Left lung (tissue), 10 donors: ENCODE data around the gene TMEM132E. TPM values are rescaled to one million over a fixed set of nuclear protein-coding genes. Genes with fewer than 3 reads are reported as not detected.

ENCODE experiments used
- ATAC-seq: fragments of 200-7000 bp; cut with Tn5 transposase; one replicate; pipeline ENCODE4 v1.9.1; 2020; ENCODE audit warnings: moderate library complexity
- DNase-seq, 4 donors: peaks; one replicate each; pipeline ENCODE4 v3.0.0-alpha.2; 2013 to 2020
- H3K27ac ChIP-seq, 2 donors: fragments of 200-600 bp; sonication (generic) in 1 of 2; one replicate each; pipeline versions ENCODE4 v1.5.0 to v1.8.0; 2020 to 2021
- H3K27me3 ChIP-seq, 2 donors: fragments of 200-600 bp; sonication (generic) in 1 of 2; one replicate each; pipeline versions ENCODE4 v1.5.0 to v1.8.0; 2020 to 2021
- H3K36me3 ChIP-seq, 2 donors: fragments of 200-600 bp; sonication (generic) in 1 of 2; one replicate each; pipeline versions ENCODE4 v1.5.0 to v1.8.0; 2020 to 2021
- H3K4me1 ChIP-seq, 2 donors: fragments of 200-600 bp; one replicate each; pipeline ENCODE4 v1.8.0; 2021
- H3K4me3 ChIP-seq, 2 donors: fragments of 200-600 bp; sonication (generic) in 1 of 2; one replicate each; pipeline versions ENCODE4 v1.5.0 to v1.8.0; 2020 to 2021; ENCODE audit warnings: mild to moderate bottlenecking in 1 of 2
- H3K9me3 ChIP-seq, 2 donors: fragments of 200-600 bp; sonication (generic) in 1 of 2; one replicate each; pipeline versions ENCODE4 v1.5.0 to v1.8.0; 2020 to 2021
- CTCF ChIP-seq, 2 donors: fragments of 200-600 bp; sonication (generic) in 1 of 2; IDR thresholded peaks; one replicate each; pipeline versions ENCODE4 v1.5.0 to v1.8.0; 2021; ENCODE audit warnings: antibody characterized with exemption in 2 of 2
- intact Hi-C, 2 donors: fragments of 100-400 bp; cut with DNase I; formaldehyde crosslinking; loops; one replicate each; pipeline versions ENCODE4 v1.11.2 to v1.14.2; 2022
- polyA plus RNA-seq, 6 donors: library from polyadenylated mRNA; unstranded; fragments of 120-200 nt; gene quantifications; one replicate each; pipeline ENCODE4 v1.2.1, GENCODE V29; 2013; ENCODE audit not compliant: insufficient read length in 6 of 6
- total RNA-seq, 2 donors: library from RNA; stranded (reverse); fragmentation: NEBNext Ultra II Directional; extraction: Animal tissue kit (Norgen Biotek cat#: 25700); gene quantifications; one replicate each; pipeline ENCODE4 v1.2.1, GENCODE V29; 2021
- donor health status: DM: no; HTN: yes; CAD: no.
- donor health status: DM: no; HTN: no; CAD: no.

Gene TMEM132E
- total and polyA plus RNA-seq, 8 donors, result 0.08 to 0.32 (median 0.14) TPM

- DNase-seq (no peak), ATAC-seq (no peak)
- Histone ChIP-seq H3K36me3 (no peaks in the 10 kb centered on the region), H3K27ac (no peak overlapping the region), H3K4me1 (peaks cover 17 to 20% of the 10 kb centered on the region in 2 donors), H3K9me3 (no peaks in the 10 kb centered on the region), H3K27me3 (peaks cover 46 to 97% of the 10 kb centered on the region in 2 donors), H3K4me3 (no peak overlapping the region)
- no peak for TF ChIP-seq CTCF (IDR thresholded peaks at IDR 0.05)
- intact Hi-C loops, result no loop called here
These were observed 5.5 kb downstream of the TMEM132E start for GRCh38 chr17:34584805-34585416.

GRCh38 chr17:34586346-34586846 lies 7.0 kb downstream of the TMEM132E start:
- Histone ChIP-seq H3K27ac (no peak overlapping the region), H3K9me3 (no peaks in the 10 kb centered on the region), H3K4me3 (no peak overlapping the region), H3K27me3 (peaks cover 31 to 95% of the 10 kb centered on the region in 2 donors), H3K4me1 (peaks cover 2 to 5% of the 10 kb centered on the region in 2 donors), H3K36me3 (no peaks in the 10 kb centered on the region)
- no peak for TF ChIP-seq CTCF (IDR thresholded peaks at IDR 0.05)
- intact Hi-C loops, result no loop called here
- ATAC-seq, result no peak
- DNase-seq, result no peak

- DNase-seq, result no peak
- Histone ChIP-seq H3K4me3 (no peak overlapping the region), H3K9me3 (no peaks in the 10 kb centered on the region), H3K27ac (no peak overlapping the region), H3K27me3 (peaks cover 12 to 89% of the 10 kb centered on the region in 2 donors), H3K4me1 (no peaks in the 10 kb centered on the region), H3K36me3 (no peaks in the 10 kb centered on the region)
- intact Hi-C loops, result no loop called here
- TF ChIP-seq CTCF (IDR thresholded peaks at IDR 0.05), result no peak
- ATAC-seq, result no peak
These were observed 8.9 kb downstream of the TMEM132E start for GRCh38 chr17:34588266-34588665.

GRCh38 chr17:34589120-34589965 lies 10.0 kb downstream of the TMEM132E start:
- no peak for ATAC-seq

More at GRCh38 chr17:34589120-34589965, 10.0 kb downstream of the TMEM132E start:
- Histone ChIP-seq H3K4me3 (no peak overlapping the region), H3K27ac (no peak overlapping the region), H3K9me3 (no peaks in the 10 kb centered on the region), H3K36me3 (no peaks in the 10 kb centered on the region), H3K4me1 (no peaks in the 10 kb centered on the region), H3K27me3 (peaks cover 5 to 88% of the 10 kb centered on the region in 2 donors)
- intact Hi-C loops, result no loop called here
- no peak for TF ChIP-seq CTCF (IDR thresholded peaks at IDR 0.05)
- DNase-seq, result no peak
